Calu3 (cell line): Measurements from ENCODE around the gene XRN1. TPM values are rescaled to one million over a fixed set of nuclear protein-coding genes. Genes with fewer than 3 reads are reported as not detected.

Experiments used
- BruUV-seq: library from RNA; stranded (reverse); fragments of 400-500 nt; replicated peaks from 2 replicates; lab custom pipeline; 2021; lab: Mats Ljungman, UMichigan
- CTCF ChIA-PET: fragments of 300-600 bp; sonication (Branson Sonifier 250); formaldehyde crosslinking; loops from one replicate; lab custom pipeline; 2022; ENCODE audit warnings: antibody characterized with exemption; lab: Charles Lee
- DNase-seq: peaks from one replicate; pipeline ENCODE4 v3.0.0; 2022
- H3K27ac Mint-ChIP-seq: one replicate; pipeline ENCODE4 v1.8.0; 2022; ENCODE audit warnings: mixed read lengths; ENCODE audit not compliant: unreplicated experiment
- H3K27me3 Mint-ChIP-seq: one replicate; pipeline ENCODE4 v1.8.0; 2022; ENCODE audit warnings: mixed read lengths; ENCODE audit not compliant: unreplicated experiment
- H3K36me3 Mint-ChIP-seq: one replicate; pipeline ENCODE4 v1.8.0; 2022; ENCODE audit warnings: mild to moderate bottlenecking, moderate library complexity, mixed read lengths; ENCODE audit not compliant: insufficient read depth, unreplicated experiment
- H3K4me1 Mint-ChIP-seq: one replicate; pipeline ENCODE4 v1.8.0; 2022; ENCODE audit warnings: mild to moderate bottlenecking, low read depth, mixed read lengths; ENCODE audit not compliant: unreplicated experiment
- H3K4me3 Mint-ChIP-seq: one replicate; pipeline ENCODE4 v1.8.0; 2022; ENCODE audit warnings: mild to moderate bottlenecking, low read depth, moderate library complexity, mixed read lengths; ENCODE audit not compliant: unreplicated experiment
- H3K9me3 Mint-ChIP-seq: one replicate; pipeline ENCODE4 v1.8.0; 2022; ENCODE audit warnings: low read depth, mixed read lengths; ENCODE audit not compliant: unreplicated experiment
- CTCF ChIP-seq: fragments of 200-600 bp; IDR thresholded peaks from one replicate; pipeline ENCODE4 v1.8.0; 2022; ENCODE audit warnings: antibody characterized with exemption; ENCODE audit not compliant: unreplicated experiment
- intact Hi-C: fragments of 100-400 bp; cut with micrococcal nuclease; formaldehyde crosslinking; loops from one replicate; pipeline ENCODE4 v1.10.0; 2022; ENCODE audit not compliant: unreplicated experiment
- total RNA-seq: library from RNA; stranded (reverse); gene quantifications from 2 replicates; pipeline ENCODE4 v1.2.3, GENCODE V29; 2022

The XRN1 gene
- total RNA-seq, 1 experiment from 2014 or later: 59.7 TPM

GRCh38 chr3:142268426-142268825 is 179.4 kb downstream of the XRN1 start:
- H3K36me3 Mint-ChIP-seq: no peaks in the 10 kb centered on the region

DNA sequence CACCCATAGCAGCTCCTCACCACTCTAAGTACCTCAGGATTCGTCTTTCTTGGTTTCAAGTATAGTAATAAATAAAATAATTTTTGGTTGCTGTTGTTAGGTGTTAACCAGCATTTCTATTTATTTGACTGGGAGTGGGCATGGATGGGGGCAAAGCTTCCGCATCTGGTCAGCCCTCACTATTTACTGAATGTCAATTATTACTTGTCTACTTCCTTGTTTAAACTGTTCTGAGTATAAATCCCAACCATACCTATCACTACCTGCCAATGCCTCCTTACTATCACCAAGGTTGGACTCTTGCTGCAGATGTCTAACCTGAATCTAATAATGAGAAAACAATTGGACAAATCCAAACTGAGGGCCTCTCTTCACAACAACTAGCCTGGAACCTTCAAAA is 180.6 kb downstream of the XRN1 start:
- intact Hi-C loops: no loop called here
- H3K9me3 Mint-ChIP-seq: no peaks in the 10 kb centered on the region

More at GRCh38 chr3:142268426-142268825, 179.4 kb downstream of the XRN1 start:
- no peak overlapping the region for H3K27ac Mint-ChIP-seq
- intact Hi-C loops: no loop called here
- peaks cover 38% of the 10 kb centered on the region for H3K4me1 Mint-ChIP-seq
- no peak for DNase-seq
- CTCF ChIA-PET: interaction anchor here (0.5 kb wide), 1 partner anchor 142 kb away, joined by 3 read pairs; no protein-coding TSS in a partner anchor
- no peaks in the 10 kb centered on the region for H3K9me3 Mint-ChIP-seq
- no peaks in the 10 kb centered on the region for H3K27me3 Mint-ChIP-seq
- no peak for TF ChIP-seq CTCF
- no TSS peak for BruUV-seq
- H3K4me3 Mint-ChIP-seq: no peak overlapping the region

DNA sequence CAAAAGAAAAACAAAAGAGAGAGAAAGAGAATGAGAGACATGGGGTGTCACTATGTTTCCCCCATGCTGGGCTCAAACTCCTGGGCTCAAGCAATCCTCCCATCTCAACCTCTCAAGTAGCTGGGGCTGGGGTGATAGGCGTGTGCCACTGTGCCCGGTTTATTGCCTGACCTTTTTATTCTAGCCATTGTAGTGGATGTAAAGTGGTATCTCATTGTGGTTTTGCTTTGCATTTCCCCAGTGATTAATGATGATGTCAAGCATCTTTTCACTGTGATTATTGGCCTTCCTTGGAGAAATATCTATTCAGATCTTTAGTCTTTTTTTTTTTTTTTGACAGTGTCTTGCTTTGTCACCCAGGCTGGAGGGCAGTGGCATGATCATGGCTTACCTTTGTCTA is 184.7 kb downstream of the XRN1 start:
- no peaks in the 10 kb centered on the region for H3K36me3 Mint-ChIP-seq
- no peaks in the 10 kb centered on the region for H3K27me3 Mint-ChIP-seq
- H3K27ac Mint-ChIP-seq: no peak overlapping the region
- intact Hi-C loops: no loop called here
- CTCF ChIA-PET: interaction anchor here (0.7 kb wide), 1 partner anchor 9 kb away, joined by 4 read pairs; no protein-coding TSS in a partner anchor
- H3K4me3 Mint-ChIP-seq: no peak overlapping the region
- BruUV-seq: no TSS peak
- no peak for DNase-seq
- peaks cover 15% of the 10 kb centered on the region for H3K4me1 Mint-ChIP-seq
- TF ChIP-seq CTCF: no peak
- no peaks in the 10 kb centered on the region for H3K9me3 Mint-ChIP-seq

More for the DNA sequence above, 180.6 kb downstream of the XRN1 start:
- Mint-ChIP-seq H3K36me3 (no peaks in the 10 kb centered on the region), H3K4me3 (no peak overlapping the region), H3K27me3 (no peaks in the 10 kb centered on the region), H3K27ac (peak overlapping the region; percentile 57), H3K4me1 (peaks cover 26% of the 10 kb centered on the region)
- TF ChIP-seq CTCF: no peak
- no TSS peak for BruUV-seq
- CTCF ChIA-PET: no interaction called here
- peak; percentile 37 for DNase-seq

GRCh38 chr3:142259359-142259758 is 188.5 kb downstream of the XRN1 start:
- no peaks in the 10 kb centered on the region for H3K27me3 Mint-ChIP-seq
- CTCF ChIA-PET: no interaction called here
- H3K4me1 Mint-ChIP-seq: no peaks in the 10 kb centered on the region
- no peaks in the 10 kb centered on the region for H3K36me3 Mint-ChIP-seq
- no peak for TF ChIP-seq CTCF
- H3K9me3 Mint-ChIP-seq: no peaks in the 10 kb centered on the region
- intact Hi-C loops: no loop called here
- no peak overlapping the region for H3K27ac Mint-ChIP-seq
- BruUV-seq: no TSS peak
- H3K4me3 Mint-ChIP-seq: no peak overlapping the region
- no peak for DNase-seq
